IMR-90 (cell line): Measurements from ENCODE around the gene HERPUD1. TPM values are rescaled to one million over a fixed set of nuclear protein-coding genes. Genes with fewer than 3 reads are reported as not detected.

Source experiments
- ATAC-seq: fragments of 200-7000 bp; cut with Tn5 transposase; 2 replicates; pipeline ENCODE4 v1.9.1; 2020; ENCODE audit warnings: low read depth, mild to moderate bottlenecking, moderate library complexity
- BruUV-seq: library from RNA; stranded (reverse); fragments of 400-500 nt; replicated peaks from 2 replicates; lab custom pipeline; 2021; lab: Mats Ljungman, UMichigan
- CTCF ChIA-PET: fragments of 300-600 bp; formaldehyde crosslinking; extraction: SDS; loops from one replicate; lab custom pipeline; 2021; ENCODE audit warnings: antibody characterized with exemption; lab: Yijun Ruan, JAX
- POLR2A ChIA-PET: fragments of 300-600 bp; sonication (Branson Sonifier 250); formaldehyde crosslinking; loops from one replicate; lab custom pipeline; 2022; ENCODE audit warnings: antibody characterized with exemption; ENCODE audit not compliant: unreplicated experiment; lab: Charles Lee
- DNase-seq: peaks from one replicate; pipeline ENCODE4 v3.0.0; 2013
- H2AFZ ChIP-seq: replicated peaks from 2 replicates; pipeline ENCODE3; 2013; ENCODE audit warnings: low read length, mild to moderate bottlenecking; ENCODE audit not compliant: poor library complexity
- H2AK5ac ChIP-seq: 2 replicates; pipeline ENCODE4 v1.6.1; 2013; ENCODE audit warnings: low read depth, low read length, inconsistent platforms
- H2AK9ac ChIP-seq: replicated peaks from 2 replicates; pipeline ENCODE3; 2013; ENCODE audit warnings: mild to moderate bottlenecking, low read depth, low read length, moderate library complexity; ENCODE audit not compliant: poor library complexity
- H2BK120ac ChIP-seq: 2 replicates; pipeline ENCODE4 v1.6.1; 2013; ENCODE audit warnings: low read depth, low read length, inconsistent platforms
- H2BK15ac ChIP-seq: 3 replicates; pipeline ENCODE4 v1.6.1; 2013; ENCODE audit warnings: low read depth, low read length, inconsistent platforms
- H2BK20ac ChIP-seq: 2 replicates; pipeline ENCODE4 v1.6.1; 2013; ENCODE audit warnings: low read depth, mild to moderate bottlenecking, inconsistent platforms, low read length, moderate library complexity
- H2BK5ac ChIP-seq: 2 replicates; pipeline ENCODE4 v1.6.1; 2013; ENCODE audit warnings: mild to moderate bottlenecking, low read depth, low read length, inconsistent platforms; ENCODE audit not compliant: poor library complexity, severe bottlenecking
- H3K14ac ChIP-seq: replicated peaks from 2 replicates; pipeline ENCODE4 v1.6.1; 2013; ENCODE audit warnings: low read depth, low read length, inconsistent platforms
- H3K18ac ChIP-seq: 2 replicates; pipeline ENCODE4 v1.6.1; 2013; ENCODE audit warnings: low read depth, low read length, control low read depth
- H3K23ac ChIP-seq: 2 replicates; pipeline ENCODE4 v1.6.1; 2013; ENCODE audit warnings: low read depth, low read length, inconsistent platforms
- H3K27ac ChIP-seq: 2 replicates; pipeline ENCODE4 v1.5.1; 2013; ENCODE audit warnings: mild to moderate bottlenecking, control low read depth, low read length; ENCODE audit not compliant: insufficient read depth
- H3K27me3 ChIP-seq: 2 replicates; pipeline ENCODE4 v1.6.1; 2013; ENCODE audit warnings: low read length; ENCODE audit not compliant: control insufficient read depth, insufficient read depth
- H3K36me3 ChIP-seq: 2 replicates; pipeline ENCODE4 v1.6.1; 2013; ENCODE audit warnings: low read length, mixed read lengths; ENCODE audit not compliant: control insufficient read depth, insufficient read depth
- H3K4ac ChIP-seq: 2 replicates; pipeline ENCODE4 v1.6.1; 2013; ENCODE audit warnings: low read depth, low read length, inconsistent platforms
- H3K4me1 ChIP-seq: 2 replicates; pipeline ENCODE4 v1.6.1; 2013; ENCODE audit warnings: low read length, mixed read lengths; ENCODE audit not compliant: control insufficient read depth, insufficient read depth
- H3K4me2 ChIP-seq: 2 replicates; pipeline ENCODE4 v1.6.1; 2013; ENCODE audit warnings: low read depth, mild to moderate bottlenecking, control low read depth, low read length, moderate library complexity
- H3K4me3 ChIP-seq: 2 replicates; pipeline ENCODE4 v1.5.1; 2013; ENCODE audit warnings: low read depth, mild to moderate bottlenecking, control low read depth, low read length, moderate library complexity; ENCODE audit not compliant: insufficient read depth
- H3K56ac ChIP-seq: 2 replicates; pipeline ENCODE4 v1.6.1; 2013; ENCODE audit warnings: low read length, inconsistent platforms; ENCODE audit not compliant: insufficient read depth; ENCODE audit errors: extremely low read depth
- H3K79me1 ChIP-seq, 2 experiments: 2 replicates each; pipeline ENCODE4 v1.6.1; 2013; ENCODE audit warnings: low read length in 2 of 2, inconsistent platforms in 1 of 2, low read depth in 1 of 2
- H3K9ac ChIP-seq: 2 replicates; pipeline ENCODE4 v1.6.1; 2013; ENCODE audit warnings: low read depth, low read length, control low read depth
- H3K9me1 ChIP-seq: 2 replicates; pipeline ENCODE4 v1.6.1; 2013; ENCODE audit warnings: low read length, inconsistent platforms; ENCODE audit not compliant: insufficient read depth
- H3K9me3 ChIP-seq: 2 replicates; pipeline ENCODE4 v1.6.1; 2013; ENCODE audit warnings: low read length; ENCODE audit not compliant: control insufficient read depth, insufficient read depth
- H4K20me1 ChIP-seq: 2 replicates; pipeline ENCODE4 v1.6.1; 2013; ENCODE audit warnings: low read length, inconsistent platforms; ENCODE audit not compliant: insufficient read depth
- H4K5ac ChIP-seq: 2 replicates; pipeline ENCODE4 v1.6.1; 2013; ENCODE audit warnings: mild to moderate bottlenecking, low read depth, low read length, control low read depth
- H4K8ac ChIP-seq, 2 experiments: 2 replicates each; pipeline ENCODE4 v1.6.1; 2013; ENCODE audit warnings: low read depth in 2 of 2, low read length in 2 of 2, control low read depth in 1 of 2, inconsistent platforms in 1 of 2
- H4K91ac ChIP-seq: 2 replicates; pipeline ENCODE4 v1.6.1; 2013; ENCODE audit warnings: low read depth, low read length, inconsistent platforms; ENCODE audit not compliant: insufficient read depth
- CTCF ChIP-seq: conservative IDR thresholded peaks from 2 replicates; pipeline ENCODE4 v1.5.1; 2012; ENCODE audit warnings: mild to moderate bottlenecking, low read depth, low read length, improper control_type of control experiment
- ELK1 ChIP-seq: fragments of 150-350 bp; IDR thresholded peaks from 2 replicates; pipeline ENCODE4 v1.6.1; 2016; ENCODE audit warnings: low read depth, mild to moderate bottlenecking, low read length, moderate library complexity, borderline replicate concordance
- POLR2A ChIP-seq: IDR thresholded peaks from 2 replicates; pipeline ENCODE4 v1.6.1; 2012; ENCODE audit warnings: mild to moderate bottlenecking, low read depth, low read length
- SMC3 ChIP-seq: fragments of 150-350 bp; IDR thresholded peaks from 2 replicates; pipeline ENCODE4 v1.6.1; 2016; ENCODE audit warnings: low read depth, mild to moderate bottlenecking, antibody characterized with exemption, low read length, moderate library complexity
- WGBS, 2 experiments: methylation state at CpG; one replicate each; pipeline versions ENCODE4 v1.1.5 to v1.1.7; 2013; ENCODE audit warnings: missing lambda C conversion rate in 2 of 2; ENCODE audit not compliant: insufficient read length in 1 of 2; ENCODE audit errors: extremely low coverage in 2 of 2; 5-methylcytosine and 5-hydroxymethylcytosine counted together
- dilution Hi-C: fragments of 300-500 bp; cut with HindIII; formaldehyde crosslinking; loops from one replicate; pipeline ENCODE4 v1.14.3; 2018; ENCODE audit warnings: low sequenced_read_pairs; ENCODE audit not compliant: unreplicated experiment
- in situ Hi-C: fragments of 300-500 bp; cut with MboI; formaldehyde crosslinking; loops from 3 replicates; pipeline ENCODE4 v1.14.3; 2019; ENCODE audit warnings: low sequenced_read_pairs, inconsistent platforms, mixed read lengths
- intact Hi-C: fragments of 100-400 bp; cut with micrococcal nuclease; formaldehyde crosslinking; loops from 2 replicates; pipeline ENCODE4 v1.10.0; 2022
- polyA plus RNA-seq, 3 experiments: library from polyadenylated mRNA; depleted of rRNA; stranded (reverse); fragments of >200 nt; gene quantifications; 2 replicates each; pipeline ENCODE4 v1.2.3, GENCODE V29; 2012; ENCODE audit warnings: low replicate concordance in 1 of 3
- total RNA-seq: library from RNA; depleted of rRNA; stranded (reverse); fragments of >200 nt; gene quantifications from 2 replicates; pipeline ENCODE4 v1.2.3, GENCODE V29; 2012

Gene HERPUD1
- total and polyA plus RNA-seq, 2 of the 4 experiments (the other 2 are of a cell fraction), result 130 to 148 TPM

GRCh38 chr16:56939801-56940200 lies 7.9 kb downstream of the HERPUD1 start:
- no peak overlapping the region for H4K8ac ChIP-seq
- H3K36me3 ChIP-seq, result peaks cover 59% of the 10 kb centered on the region
- CTCF ChIA-PET, result no interaction called here
- H2AK9ac ChIP-seq, result no peak overlapping the region
- in situ Hi-C loops (no loop called here), intact Hi-C loops (no loop called here), dilution Hi-C loops (no loop called here)
- ATAC-seq, result no peak
- no peak overlapping the region for H4K5ac ChIP-seq
- DNase-seq, result no peak
- H2BK120ac ChIP-seq, result no peak overlapping the region
- no peak overlapping the region for H4K91ac ChIP-seq
- peaks cover 86% of the 10 kb centered on the region for H4K20me1 ChIP-seq
- H2BK20ac ChIP-seq, result no peak overlapping the region
- H3K27ac ChIP-seq, result no peak overlapping the region
- no peaks in the 10 kb centered on the region for H3K9me3 ChIP-seq
- no peak overlapping the region for H2BK5ac ChIP-seq
- H3K4me3 ChIP-seq, result no peak overlapping the region
- H3K27me3 ChIP-seq, result no peaks in the 10 kb centered on the region
- H3K56ac ChIP-seq, result no peak overlapping the region
- no peak overlapping the region for H2AFZ ChIP-seq
- no peak overlapping the region for H3K9ac ChIP-seq
- H3K4me2 ChIP-seq, result no peak overlapping the region
- POLR2A ChIA-PET, result no interaction called here
- H3K4ac ChIP-seq, result no peak overlapping the region
- no peak overlapping the region for H2BK15ac ChIP-seq
- H3K4me1 ChIP-seq, result peaks cover 2% of the 10 kb centered on the region
- WGBS, 2 experiments, result 100% methylated on average over 2 of the region's 4 CpGs; no CpG with 5 or more reads in 1 of the 2 experiments
- no peak overlapping the region for H3K14ac ChIP-seq
- no peak overlapping the region for H2AK5ac ChIP-seq
- peaks cover 30 to 62% of the 10 kb centered on the region in 2 experiments for H3K79me1 ChIP-seq
- H3K23ac ChIP-seq, result no peak overlapping the region
- peak; percentile 7; the same call in 1 of the 2 replicates for TF ChIP-seq POLR2A
- TF ChIP-seq ELK1, result no peak
- no peak for TF ChIP-seq CTCF
- no peak for TF ChIP-seq SMC3
- peaks cover 10% of the 10 kb centered on the region for H3K9me1 ChIP-seq
- H3K18ac ChIP-seq, result no peak overlapping the region
- no TSS peak for BruUV-seq
